Measurements from ENCODE around the gene ELK4. TPM values are rescaled to one million over a fixed set of nuclear protein-coding genes. Genes with fewer than 3 reads are reported as not detected.

ELK4 gene
- total and polyA plus RNA-seq, 2 of the 13 experiments (the other 11 are each of a cell fraction or from before 2014, with no cell fraction given), result 8.3 to 13.1 TPM

DNA sequence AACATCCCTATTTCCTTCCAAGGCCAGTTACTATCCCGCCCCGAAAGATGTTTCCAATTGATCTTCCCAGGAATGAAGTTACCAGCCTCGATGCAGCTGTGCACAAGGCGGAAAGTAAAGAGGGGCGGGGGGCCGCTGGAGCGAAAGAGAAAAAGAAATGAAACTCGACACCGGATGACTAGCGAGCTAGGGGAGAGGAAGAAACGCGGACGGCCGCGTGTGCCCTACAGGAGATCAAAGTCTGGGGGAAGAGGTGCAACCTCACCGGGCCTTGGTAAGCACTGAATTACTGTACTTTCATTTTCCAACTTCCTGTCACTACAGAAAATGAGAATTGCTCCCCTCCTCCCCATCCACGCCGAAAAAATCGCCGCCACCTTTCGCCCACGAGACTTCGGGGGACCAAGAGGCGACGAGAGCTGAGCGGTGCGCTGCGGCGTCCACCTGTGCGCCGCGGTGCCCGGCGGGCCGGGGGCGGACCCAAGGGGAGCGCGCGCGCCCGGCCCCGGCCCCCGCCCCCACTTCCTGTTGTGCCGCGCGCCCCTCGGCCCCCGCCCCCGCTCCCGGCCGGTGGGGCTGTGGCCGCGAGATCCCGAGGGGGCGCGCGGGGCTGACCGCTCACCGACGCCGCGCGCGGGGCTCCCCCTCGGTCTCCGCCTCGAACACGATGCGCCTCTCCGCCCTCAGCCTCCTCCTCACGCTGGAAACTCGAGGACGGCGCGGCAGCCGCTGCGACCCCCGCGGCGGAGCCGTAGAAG is 622 bp downstream of the ELK4 start (continued):
- TF ChIP-seq, protein P1, sequence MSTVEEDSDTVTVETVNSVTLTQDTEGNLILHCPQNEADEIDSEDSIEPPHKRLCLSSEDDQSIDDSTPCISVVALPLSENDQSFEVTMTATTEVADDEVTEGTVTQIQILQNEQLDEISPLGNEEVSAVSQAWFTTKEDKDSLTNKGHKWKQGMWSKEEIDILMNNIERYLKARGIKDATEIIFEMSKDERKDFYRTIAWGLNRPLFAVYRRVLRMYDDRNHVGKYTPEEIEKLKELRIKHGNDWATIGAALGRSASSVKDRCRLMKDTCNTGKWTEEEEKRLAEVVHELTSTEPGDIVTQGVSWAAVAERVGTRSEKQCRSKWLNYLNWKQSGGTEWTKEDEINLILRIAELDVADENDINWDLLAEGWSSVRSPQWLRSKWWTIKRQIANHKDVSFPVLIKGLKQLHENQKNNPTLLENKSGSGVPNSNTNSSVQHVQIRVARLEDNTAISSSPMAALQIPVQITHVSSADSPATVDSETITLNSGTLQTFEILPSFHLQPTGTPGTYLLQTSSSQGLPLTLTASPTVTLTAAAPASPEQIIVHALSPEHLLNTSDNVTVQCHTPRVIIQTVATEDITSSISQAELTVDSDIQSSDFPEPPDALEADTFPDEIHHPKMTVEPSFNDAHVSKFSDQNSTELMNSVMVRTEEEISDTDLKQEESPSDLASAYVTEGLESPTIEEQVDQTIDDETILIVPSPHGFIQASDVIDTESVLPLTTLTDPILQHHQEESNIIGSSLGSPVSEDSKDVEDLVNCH (CRISPR knock-in tag; IDR thresholded peaks at IDR 0.05), result no peak
- TF ChIP-seq HNRNPK (IDR thresholded peaks at IDR 0.05; ENCODE audit: low read depth, low read length, poor library complexity, severe bottlenecking), result no peak
- no peak; the same call in 1 of the 2 replicates for TF ChIP-seq ZNF547 (CRISPR knock-in tag; IDR thresholded peaks at IDR 0.05)
- no peak for TF ChIP-seq EZH2 (conservative IDR thresholded peaks at IDR 0.05; ENCODE audit: low read depth, low read length)
- TF ChIP-seq SNAI1 (CRISPR knock-in tag; IDR thresholded peaks at IDR 0.05; ENCODE audit: borderline replicate concordance), result 0 out of 2 replicates have a peak, but pooled peaks have one; percentile 22
- no peak for TF ChIP-seq CHCHD3 (CRISPR knock-in tag; IDR thresholded peaks at IDR 0.05)
- TF ChIP-seq MIER3 (CRISPR knock-in tag; IDR thresholded peaks at IDR 0.05; ENCODE audit: borderline replicate concordance), result no peak

DNA sequence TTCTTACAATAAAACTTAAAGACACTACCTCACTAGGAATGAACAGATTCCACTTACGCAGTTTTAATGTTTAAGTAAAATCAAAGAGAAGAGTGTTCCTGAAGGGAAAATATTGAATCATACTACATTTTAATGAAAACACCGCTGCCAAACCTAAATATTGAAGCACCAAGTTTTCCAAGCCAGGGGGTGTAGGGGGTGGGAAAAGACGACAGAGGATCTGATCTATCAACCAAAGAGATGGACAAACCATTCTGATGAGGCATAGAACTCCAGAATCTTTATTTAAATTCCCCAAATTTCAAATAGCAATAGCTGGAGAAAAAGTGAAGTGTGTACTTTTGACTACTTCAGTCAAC is 1.2 kb downstream of the ELK4 start:
- in situ Hi-C loops (cut with HindIII; ENCODE audit: extremely low pct_ligation_motif_present, low pct_unique_long_range_greater_than_20kb) (loop anchor here (5.0 kb wide), 1 partner anchor 38 kb away; no protein-coding TSS in a partner anchor), intact Hi-C loops (cut with micrococcal nuclease; ENCODE audit: unreplicated experiment) (no loop called here)
- WGBS (ENCODE audit: low lambda C conversion rate), result 0% methylated on average over 3 of the region's 3 CpGs
- no peaks in the 10 kb centered on the region; a peak in 1 of 5 replicates for H3K27me3 ChIP-seq (ENCODE audit: control insufficient read depth in 1 of 2, insufficient read depth in 2 of 2, low read length in 2 of 2)
- peaks cover 47% of the 10 kb centered on the region for H3K79me2 ChIP-seq (ENCODE audit: insufficient read depth, low read length)
- no peak overlapping the region for H2AFZ ChIP-seq (ENCODE audit: low read length)
- H3K9me3 ChIP-seq (ENCODE audit: low read length), result no peaks in the 10 kb centered on the region
- TSS peak; percentile 58 for BruUV-seq (replicated peaks)
- peak overlapping the region; percentile 56 to 96 (median 95) for H3K4me3 ChIP-seq (replicated peaks in 1 of 3; ENCODE audit: insufficient read depth in 1 of 3, low read depth in 2 of 3, low read length in 3 of 3)
- peak overlapping the region; percentile 82 for H3K9ac ChIP-seq (ENCODE audit: insufficient read depth, low read depth, low read length)
- TF ChIP-seq KLF13 (CRISPR knock-in tag; IDR thresholded peaks at IDR 0.05) (no peak), SNAI1 (CRISPR knock-in tag; IDR thresholded peaks at IDR 0.05; ENCODE audit: borderline replicate concordance) (0 out of 2 replicates have a peak, but pooled peaks have one; percentile 37), ZBTB7A (CRISPR knock-in tag; IDR thresholded peaks at IDR 0.05) (no peak), ZNF34 (CRISPR knock-in tag; IDR thresholded peaks at IDR 0.05; ENCODE audit: borderline replicate concordance) (no peak), ZNF468 (CRISPR knock-in tag; IDR thresholded peaks at IDR 0.05) (no peak), NCOA1 (CRISPR knock-in tag; IDR thresholded peaks at IDR 0.05) (no peak)
- TF ChIP-seq, protein P2, sequence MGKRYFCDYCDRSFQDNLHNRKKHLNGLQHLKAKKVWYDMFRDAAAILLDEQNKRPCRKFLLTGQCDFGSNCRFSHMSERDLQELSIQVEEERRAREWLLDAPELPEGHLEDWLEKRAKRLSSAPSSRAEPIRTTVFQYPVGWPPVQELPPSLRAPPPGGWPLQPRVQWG (CRISPR knock-in tag; IDR thresholded peaks at IDR 0.05; ENCODE audit: borderline replicate concordance, low read depth), result no peak
- H3K27ac ChIP-seq (ENCODE audit: extremely low read length, insufficient read depth, low read length), result peak overlapping the region; percentile 96
- no peak for ATAC-seq
- H3K4me1 ChIP-seq (ENCODE audit: insufficient read depth, low read length), result peaks cover 42% of the 10 kb centered on the region
- CTCF ChIA-PET (ENCODE audit: low intra/inter-chr PET ratio, low total read pairs), result no interaction called here
- no peak for DNase-seq (ENCODE audit: low spot score)
- H3K36me3 ChIP-seq (replicated peaks in 1 of 2; ENCODE audit: control insufficient read depth in 1 of 2, insufficient read depth in 2 of 2, low read length in 2 of 2), result peaks cover 0 to 8% of the 10 kb centered on the region in 2 experiments; a peak in 1 of 5 replicates
- no peak for FAIRE-seq
- peak overlapping the region; percentile 72 for H3K4me2 ChIP-seq (ENCODE audit: low read depth, low read length)
- POLR2A ChIA-PET, result interaction anchor here (0.5 to 3.7 kb wide), 12 partner anchors 8 to 485 kb away, joined by 3 to 63 read pairs (median 8); no protein-coding TSS in a partner anchor
- peaks cover 6% of the 10 kb centered on the region; the same call in 1 of the 2 replicates for H4K20me1 ChIP-seq (ENCODE audit: insufficient read depth, low read length)
